RWPE2 (cell line): ENCODE measurements around the gene KPNA3.

ENCODE experiments used
- ATAC-seq: fragments of 200-7000 bp; cut with Tn5 transposase; 3 replicates; pipeline ENCODE4 v1.9.1; 2021; ENCODE audit warnings: low read depth
- DNase-seq: peaks from one replicate; pipeline ENCODE4 v3.0.0-alpha.2; 2020; ENCODE audit warnings: low spot score
- H3K27ac ChIP-seq: fragments of 450-650 bp; 2 replicates; pipeline ENCODE4 v1.5.1; 2017; ENCODE audit warnings: mild to moderate bottlenecking; ENCODE audit not compliant: poor library complexity, severe bottlenecking
- H3K27me3 ChIP-seq: fragments of 250-450 bp; sonication (Bioruptor Pico); 2 replicates; pipeline ENCODE4 v1.5.1; 2021; ENCODE audit warnings: mild to moderate bottlenecking, moderate library complexity; ENCODE audit not compliant: insufficient read depth, poor library complexity, severe bottlenecking
- H3K36me3 ChIP-seq: fragments of 250-450 bp; sonication (Bioruptor Pico); 2 replicates; pipeline ENCODE4 v1.5.1; 2020; ENCODE audit warnings: low read depth, mild to moderate bottlenecking, moderate library complexity
- H3K4me1 ChIP-seq: fragments of 250-450 bp; sonication (Bioruptor Pico); 2 replicates; pipeline ENCODE4 v1.5.1; 2021; ENCODE audit warnings: mild to moderate bottlenecking, moderate library complexity; ENCODE audit not compliant: insufficient read depth, poor library complexity, severe bottlenecking
- H3K4me3 ChIP-seq: fragments of 250-450 bp; sonication (Bioruptor Pico); 2 replicates; pipeline ENCODE4 v1.5.1; 2021; ENCODE audit warnings: mild to moderate bottlenecking, moderate library complexity; ENCODE audit not compliant: severe bottlenecking
- H3K9me3 ChIP-seq: fragments of 250-450 bp; sonication (Bioruptor Pico); 2 replicates; pipeline ENCODE4 v1.5.1; 2021; ENCODE audit warnings: mild to moderate bottlenecking, moderate library complexity; ENCODE audit not compliant: severe bottlenecking
- CTCF ChIP-seq: fragments of 450-650 bp; IDR thresholded peaks from one replicate; pipeline ENCODE4 v1.5.1; 2017; ENCODE audit warnings: mild to moderate bottlenecking, moderate library complexity; ENCODE audit not compliant: poor library complexity, severe bottlenecking

KPNA3 gene

DNA sequence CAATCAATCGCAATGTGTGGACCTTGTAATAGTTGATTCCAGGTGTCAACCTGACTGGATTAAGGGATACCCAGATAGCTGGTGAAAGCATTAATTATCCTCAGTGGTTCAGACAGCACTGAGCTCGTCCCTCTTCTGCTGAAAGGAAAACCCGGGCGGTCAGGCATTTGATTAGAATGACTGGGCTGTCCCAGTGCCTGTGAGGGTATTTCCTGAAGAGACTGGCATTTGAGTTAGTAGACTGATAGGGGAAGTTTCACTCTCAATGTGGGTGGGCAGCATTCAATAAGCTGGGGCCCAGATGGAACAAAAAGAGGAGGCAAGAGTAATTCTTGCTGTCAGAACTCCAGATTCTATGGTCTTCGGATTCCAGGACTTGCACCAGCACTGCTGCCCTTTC, 31.9 kb downstream of the KPNA3 start:
- Histone ChIP-seq H3K9me3 (no peaks in the 10 kb centered on the region), H3K4me1 (no peaks in the 10 kb centered on the region), H3K4me3 (no peak overlapping the region), H3K36me3 (no peaks in the 10 kb centered on the region), H3K27ac (no peak overlapping the region), H3K27me3 (no peaks in the 10 kb centered on the region)
- DNase-seq (no peak), ATAC-seq (no peak)
- no peak for TF ChIP-seq CTCF

- Histone ChIP-seq H3K27ac (no peak overlapping the region), H3K4me1 (no peaks in the 10 kb centered on the region), H3K27me3 (no peaks in the 10 kb centered on the region), H3K4me3 (no peak overlapping the region), H3K36me3 (no peaks in the 10 kb centered on the region), H3K9me3 (no peaks in the 10 kb centered on the region)
- no peak for TF ChIP-seq CTCF
- DNase-seq: no peak
- ATAC-seq: no peak
Observed at GRCh38 chr13:49759503-49759902, 33.0 kb downstream of the KPNA3 start.

DNA sequence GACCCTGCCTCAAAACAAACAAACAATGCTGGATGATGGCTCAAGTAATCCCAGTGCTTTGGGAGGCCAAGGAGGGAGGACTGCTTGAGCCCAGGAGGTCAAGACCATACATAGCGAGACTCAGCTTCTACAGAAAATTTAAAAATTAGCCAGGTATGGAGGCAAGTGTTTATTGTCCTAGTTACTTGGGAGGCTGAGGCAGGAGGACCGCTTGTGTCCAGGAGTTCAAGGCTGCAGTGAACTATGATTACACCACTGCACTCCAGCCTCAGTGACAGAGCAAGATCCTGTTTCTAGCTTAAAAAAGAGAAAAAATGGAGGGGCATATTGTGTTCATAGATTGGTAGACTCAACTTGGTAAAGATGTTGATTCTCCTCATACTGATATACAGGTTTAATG, 36.2 kb downstream of the KPNA3 start:
- Histone ChIP-seq H3K9me3 (no peaks in the 10 kb centered on the region), H3K27ac (no peak overlapping the region), H3K36me3 (no peaks in the 10 kb centered on the region), H3K27me3 (no peaks in the 10 kb centered on the region), H3K4me1 (no peaks in the 10 kb centered on the region), H3K4me3 (no peak overlapping the region)
- ATAC-seq: no peak
- DNase-seq: no peak
- no peak for TF ChIP-seq CTCF

DNA sequence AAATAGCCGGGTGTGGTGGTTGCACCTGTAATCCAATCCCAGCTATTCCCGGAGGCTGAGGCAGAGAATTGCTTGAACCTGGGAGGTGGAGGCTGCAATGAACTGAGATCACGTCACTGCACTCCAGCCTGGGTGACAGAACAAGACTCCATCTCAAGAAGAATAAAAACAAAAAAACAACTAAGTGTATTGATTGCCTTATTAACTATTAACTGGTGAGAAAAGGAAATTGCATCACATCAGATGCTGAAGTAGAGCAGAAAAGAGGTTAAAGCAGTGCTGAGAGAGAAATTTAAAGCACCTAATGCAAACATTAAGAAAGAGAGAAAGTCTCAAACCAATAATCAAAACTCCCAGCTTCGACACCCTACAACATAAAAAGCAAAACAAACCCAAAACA, 38.3 kb downstream of the KPNA3 start:
- no peak overlapping the region for H3K4me3 ChIP-seq
- no peak for ATAC-seq
- H3K4me1 ChIP-seq: no peaks in the 10 kb centered on the region
- no peaks in the 10 kb centered on the region for H3K9me3 ChIP-seq
- H3K36me3 ChIP-seq: no peaks in the 10 kb centered on the region
- no peak overlapping the region for H3K27ac ChIP-seq
- TF ChIP-seq CTCF: no peak
- no peaks in the 10 kb centered on the region for H3K27me3 ChIP-seq
- DNase-seq: no peak

DNA sequence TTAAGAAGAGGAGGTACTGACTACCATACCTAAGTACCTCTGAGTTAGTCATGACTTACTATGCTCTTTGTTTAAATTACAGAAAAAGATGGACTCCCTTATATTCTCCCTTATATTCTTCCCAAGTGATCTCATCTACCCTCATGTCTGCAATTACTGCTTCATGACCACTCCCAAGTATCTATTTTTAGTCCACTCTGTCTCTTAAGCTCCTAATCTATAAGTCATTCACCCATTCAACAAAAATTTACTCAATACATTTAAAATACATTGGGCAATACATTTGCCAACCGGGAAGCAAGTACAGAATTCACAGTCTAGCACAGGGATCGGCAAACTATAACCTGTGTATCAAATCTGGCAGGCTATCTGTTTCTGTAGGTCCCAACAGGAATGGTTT, 42.6 kb downstream of the KPNA3 start:
- H3K27ac ChIP-seq: no peak overlapping the region
- H3K36me3 ChIP-seq: peaks cover 17% of the 10 kb centered on the region
- ATAC-seq (no peak), DNase-seq (no peak)
- H3K4me1 ChIP-seq: no peaks in the 10 kb centered on the region
- no peaks in the 10 kb centered on the region for H3K27me3 ChIP-seq
- H3K9me3 ChIP-seq: no peaks in the 10 kb centered on the region
- TF ChIP-seq CTCF: no peak
- H3K4me3 ChIP-seq: no peak overlapping the region
